ENCODE measurements around the gene CREG2. TPM values are rescaled to one million over a fixed set of nuclear protein-coding genes. Genes with fewer than 3 reads are reported as not detected.

CREG2 gene
- polyA plus RNA-seq, 1 donor from 2014 or later, result 1.2 TPM

GRCh38 chr2:101402630-101403029 is 15.3 kb upstream of the CREG2 start:
- Histone ChIP-seq H2AFZ (ENCODE audit: low read depth, low read length) (no peak overlapping the region), H4K20me1 (ENCODE audit: insufficient read depth) (no peaks in the 10 kb centered on the region), H3F3A (ENCODE audit: insufficient read depth, low read length, poor library complexity, severe bottlenecking) (no peaks in the 10 kb centered on the region), H3K9me3 (ENCODE audit: low read length) (no peaks in the 10 kb centered on the region), H3K27ac (ENCODE audit: low read length) (no peak overlapping the region), H3K4me3 (ENCODE audit: low read length) (no peak overlapping the region), H3K79me2 (replicated peaks; ENCODE audit: insufficient read depth, low read length) (no peaks in the 10 kb centered on the region), H3K9ac (ENCODE audit: low read length) (no peak overlapping the region), H3K36me3 (ENCODE audit: insufficient read depth, low read length) (no peaks in the 10 kb centered on the region), H3K4me2 (ENCODE audit: low read length) (no peak overlapping the region), H3K9me2 (ENCODE audit: insufficient read depth, low read length) (no peaks in the 10 kb centered on the region), H3K27me3 (ENCODE audit: insufficient read depth, low read depth, low read length) (no peaks in the 10 kb centered on the region)
- TF ChIP-seq EZH2 (IDR thresholded peaks at IDR 0.05; ENCODE audit: borderline replicate concordance, insufficient read depth, low read length, poor library complexity, severe bottlenecking) (no peak), TAF1 (IDR thresholded peaks at IDR 0.05; ENCODE audit: low read depth) (no peak), POLR2AphosphoS5 (IDR thresholded peaks at IDR 0.05) (no peak), CTCF (IDR thresholded peaks at IDR 0.05; ENCODE audit: poor library complexity, severe bottlenecking) (no peak), MXI1 (conservative IDR thresholded peaks at IDR 0.05; ENCODE audit: poor library complexity, severe bottlenecking) (no peak), RAD21 (conservative IDR thresholded peaks at IDR 0.05) (no peak), EP300 (conservative IDR thresholded peaks at IDR 0.05; ENCODE audit: poor library complexity, severe bottlenecking) (no peak), SMC3 (conservative IDR thresholded peaks at IDR 0.05; ENCODE audit: poor library complexity) (no peak)
- TF ChIP-seq, protein P1, sequence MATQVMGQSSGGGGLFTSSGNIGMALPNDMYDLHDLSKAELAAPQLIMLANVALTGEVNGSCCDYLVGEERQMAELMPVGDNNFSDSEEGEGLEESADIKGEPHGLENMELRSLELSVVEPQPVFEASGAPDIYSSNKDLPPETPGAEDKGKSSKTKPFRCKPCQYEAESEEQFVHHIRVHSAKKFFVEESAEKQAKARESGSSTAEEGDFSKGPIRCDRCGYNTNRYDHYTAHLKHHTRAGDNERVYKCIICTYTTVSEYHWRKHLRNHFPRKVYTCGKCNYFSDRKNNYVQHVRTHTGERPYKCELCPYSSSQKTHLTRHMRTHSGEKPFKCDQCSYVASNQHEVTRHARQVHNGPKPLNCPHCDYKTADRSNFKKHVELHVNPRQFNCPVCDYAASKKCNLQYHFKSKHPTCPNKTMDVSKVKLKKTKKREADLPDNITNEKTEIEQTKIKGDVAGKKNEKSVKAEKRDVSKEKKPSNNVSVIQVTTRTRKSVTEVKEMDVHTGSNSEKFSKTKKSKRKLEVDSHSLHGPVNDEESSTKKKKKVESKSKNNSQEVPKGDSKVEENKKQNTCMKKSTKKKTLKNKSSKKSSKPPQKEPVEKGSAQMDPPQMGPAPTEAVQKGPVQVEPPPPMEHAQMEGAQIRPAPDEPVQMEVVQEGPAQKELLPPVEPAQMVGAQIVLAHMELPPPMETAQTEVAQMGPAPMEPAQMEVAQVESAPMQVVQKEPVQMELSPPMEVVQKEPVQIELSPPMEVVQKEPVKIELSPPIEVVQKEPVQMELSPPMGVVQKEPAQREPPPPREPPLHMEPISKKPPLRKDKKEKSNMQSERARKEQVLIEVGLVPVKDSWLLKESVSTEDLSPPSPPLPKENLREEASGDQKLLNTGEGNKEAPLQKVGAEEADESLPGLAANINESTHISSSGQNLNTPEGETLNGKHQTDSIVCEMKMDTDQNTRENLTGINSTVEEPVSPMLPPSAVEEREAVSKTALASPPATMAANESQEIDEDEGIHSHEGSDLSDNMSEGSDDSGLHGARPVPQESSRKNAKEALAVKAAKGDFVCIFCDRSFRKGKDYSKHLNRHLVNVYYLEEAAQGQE (IDR thresholded peaks at IDR 0.05; ENCODE audit: borderline replicate concordance), result no peak

DNA sequence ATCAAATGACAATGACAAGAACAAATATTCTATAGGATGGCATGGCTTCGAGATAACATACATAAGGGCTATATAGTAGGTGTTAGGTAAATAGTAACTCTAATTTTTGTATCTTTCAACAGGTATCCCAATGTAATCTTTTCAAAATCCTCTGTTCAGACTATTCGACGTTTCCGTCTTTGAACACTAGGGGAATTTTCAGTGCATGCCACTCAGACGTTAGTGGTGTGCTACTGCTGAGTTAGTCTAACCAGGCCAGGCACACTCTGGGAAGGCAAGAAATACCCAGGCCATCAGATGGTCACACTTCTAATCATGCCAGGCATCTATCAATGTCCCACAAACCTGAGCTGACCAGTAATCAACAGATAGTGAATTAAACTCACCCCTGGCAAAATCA is 14.6 kb upstream of the CREG2 start:
- TF ChIP-seq EP300 (conservative IDR thresholded peaks at IDR 0.05; ENCODE audit: poor library complexity, severe bottlenecking) (no peak), CTCF (IDR thresholded peaks at IDR 0.05; ENCODE audit: poor library complexity, severe bottlenecking) (no peak), RAD21 (conservative IDR thresholded peaks at IDR 0.05) (no peak), MXI1 (conservative IDR thresholded peaks at IDR 0.05; ENCODE audit: poor library complexity, severe bottlenecking) (no peak), SMC3 (conservative IDR thresholded peaks at IDR 0.05; ENCODE audit: poor library complexity) (no peak), EZH2 (IDR thresholded peaks at IDR 0.05; ENCODE audit: borderline replicate concordance, insufficient read depth, low read length, poor library complexity, severe bottlenecking) (no peak), POLR2AphosphoS5 (IDR thresholded peaks at IDR 0.05) (no peak), TAF1 (IDR thresholded peaks at IDR 0.05; ENCODE audit: low read depth) (no peak)
- TF ChIP-seq, protein P1 (IDR thresholded peaks at IDR 0.05; ENCODE audit: borderline replicate concordance), result no peak

More for the DNA sequence above, 14.6 kb upstream of the CREG2 start:
- no peak overlapping the region for H3K9ac ChIP-seq (ENCODE audit: low read length)
- no peaks in the 10 kb centered on the region for H3K9me3 ChIP-seq (ENCODE audit: low read length)
- H3K27me3 ChIP-seq (ENCODE audit: insufficient read depth, low read depth, low read length), result no peaks in the 10 kb centered on the region
- no peaks in the 10 kb centered on the region for H3F3A ChIP-seq (ENCODE audit: insufficient read depth, low read length, poor library complexity, severe bottlenecking)
- H2AFZ ChIP-seq (ENCODE audit: low read depth, low read length), result no peak overlapping the region
- H3K4me2 ChIP-seq (ENCODE audit: low read length), result no peak overlapping the region
- H3K27ac ChIP-seq (ENCODE audit: low read length), result no peak overlapping the region
- no peaks in the 10 kb centered on the region for H3K9me2 ChIP-seq (ENCODE audit: insufficient read depth, low read length)
- no peaks in the 10 kb centered on the region for H3K36me3 ChIP-seq (ENCODE audit: insufficient read depth, low read length)
- H3K4me3 ChIP-seq (ENCODE audit: low read length), result no peak overlapping the region
- H4K20me1 ChIP-seq (ENCODE audit: insufficient read depth), result no peaks in the 10 kb centered on the region
- H3K79me2 ChIP-seq (replicated peaks; ENCODE audit: insufficient read depth, low read length), result no peaks in the 10 kb centered on the region

All from neural cell (in vitro differentiated cells).